GM12873 (cell line): ENCODE measurements around the gene SDHAF3.

Source experiments
- CTCF ChIP-seq: IDR thresholded peaks from 2 replicates; pipeline ENCODE4 v1.5.1; 2012; ENCODE audit warnings: low read depth, mild to moderate bottlenecking, moderate library complexity, low read length, control low read depth; ENCODE audit not compliant: insufficient read depth; ENCODE audit errors: missing control alignments

SDHAF3 gene

DNA sequence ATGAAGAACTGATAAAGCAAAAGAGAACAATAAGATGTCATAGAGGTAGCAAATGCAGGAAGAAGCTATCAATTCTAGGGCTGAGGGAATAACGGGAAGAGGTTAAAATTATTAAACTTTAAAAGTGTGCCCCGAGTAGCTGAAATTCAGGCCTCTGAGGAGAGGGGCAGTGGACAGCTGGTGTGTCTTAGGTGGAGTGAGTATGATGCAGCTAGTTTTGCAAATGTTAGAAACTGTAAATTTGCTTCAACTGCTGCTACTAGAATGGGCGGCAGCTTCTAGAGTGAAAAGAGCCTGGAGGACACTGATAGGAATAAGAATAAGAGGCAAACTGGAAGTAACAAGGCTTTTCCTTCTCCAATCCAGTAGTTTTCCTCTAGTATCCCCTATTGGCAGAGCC is 87.3 kb downstream of the SDHAF3 start:
- no peak for TF ChIP-seq CTCF

DNA sequence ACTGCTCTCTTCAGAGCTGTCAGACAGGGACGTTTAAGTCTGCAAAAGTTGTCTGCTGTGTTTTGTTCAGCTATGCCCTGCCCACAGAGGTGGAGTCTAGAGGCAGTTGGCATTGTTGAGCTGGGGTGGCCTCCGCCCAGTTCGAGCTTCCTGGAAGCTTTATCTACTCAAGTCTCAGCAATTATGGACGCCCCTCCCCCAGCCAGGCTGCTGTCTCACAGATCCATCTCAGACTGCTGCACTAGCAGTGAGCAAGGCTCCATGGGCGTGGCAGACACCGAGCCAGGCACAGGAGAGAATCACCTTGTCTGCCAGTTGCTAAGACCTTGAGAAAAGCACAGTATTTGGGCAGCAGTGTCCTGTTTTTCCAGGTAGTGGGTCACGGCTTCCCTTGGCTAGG is 98.1 kb downstream of the SDHAF3 start:
- no peak for TF ChIP-seq CTCF

- no peak for TF ChIP-seq CTCF
Observed at GRCh38 chr7:97218767-97219166, 101.3 kb downstream of the SDHAF3 start.

GRCh38 chr7:97219237-97219636 is 101.7 kb downstream of the SDHAF3 start:
- TF ChIP-seq CTCF: no peak

DNA sequence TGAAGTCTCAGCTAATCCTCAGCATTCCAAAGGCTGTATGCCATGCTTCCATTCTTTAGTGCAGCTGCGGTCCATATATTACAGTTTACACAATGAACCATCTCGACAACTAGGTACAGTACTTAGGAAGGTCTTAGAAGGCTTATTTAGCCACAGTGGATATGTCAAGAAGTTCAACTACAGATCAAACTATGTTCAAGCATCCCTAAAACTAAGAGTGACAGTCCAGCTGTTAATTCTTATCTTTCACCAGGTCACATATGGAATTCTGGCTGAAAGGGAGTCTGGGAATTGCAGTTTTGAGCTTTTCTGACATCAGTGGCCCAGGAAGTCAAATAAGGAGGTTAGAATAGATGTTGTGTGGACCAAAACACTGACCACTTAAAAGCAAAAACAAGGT is 106.8 kb downstream of the SDHAF3 start:
- TF ChIP-seq CTCF: no peak

DNA sequence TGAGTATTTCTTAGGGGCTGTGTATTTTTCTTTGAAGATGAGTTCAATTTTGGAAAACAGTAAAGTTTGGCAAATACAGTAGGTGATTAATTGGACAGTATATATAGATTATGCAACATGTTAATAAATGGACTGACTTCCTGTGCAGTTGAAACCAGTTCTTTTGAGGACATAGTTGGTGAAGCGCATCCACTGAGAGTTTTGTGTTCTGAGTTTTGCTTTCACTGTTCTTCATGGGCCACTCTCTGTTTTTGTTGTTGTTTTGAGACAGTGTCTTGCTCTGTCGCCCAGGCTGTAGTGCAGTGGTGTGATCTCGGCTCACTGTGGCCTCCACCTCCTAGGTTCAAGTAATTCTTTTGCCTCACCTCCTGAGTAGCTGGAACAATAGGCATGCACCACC is 109.0 kb downstream of the SDHAF3 start:
- TF ChIP-seq CTCF: no peak
